Keratinocyte (primary cell): ENCODE data around the gene TBX18. TPM values are rescaled to one million over a fixed set of nuclear protein-coding genes. Genes with fewer than 3 reads are reported as not detected.

Experiments used
- DNase-seq: peaks from one replicate; pipeline ENCODE4 v3.0.0-alpha.2; 2011; ENCODE audit warnings: low read depth, missing footprints, low spot score
- FAIRE-seq: peaks from 2 replicates; lab custom pipeline; 2011; peaks lifted over from hg19 to GRCh38; lab: Jason Lieb, UNC
- H2AFZ ChIP-seq: 2 replicates; pipeline ENCODE4 v1.6.0; 2012; ENCODE audit warnings: low read length, control low read depth, inconsistent platforms; ENCODE audit not compliant: control insufficient read depth
- H3K27ac ChIP-seq: 2 replicates; pipeline ENCODE4 v1.5.1; 2011; ENCODE audit warnings: low read length; ENCODE audit not compliant: control insufficient read depth, insufficient read depth
- H3K27me3 ChIP-seq: 3 replicates; pipeline ENCODE4 v1.6.0; 2011; ENCODE audit warnings: low read length; ENCODE audit not compliant: control insufficient read depth, insufficient read depth; ENCODE audit errors: extremely low read depth
- H3K36me3 ChIP-seq, 2 experiments: 2 replicates in 1 of 2; 3 replicates in 1 of 2; pipeline ENCODE4 v1.5.1; 2011; ENCODE audit warnings: low read length in 2 of 2, mild to moderate bottlenecking in 1 of 2; ENCODE audit not compliant: control insufficient read depth in 2 of 2, insufficient read depth in 2 of 2; ENCODE audit errors: extremely low read depth in 1 of 2
- H3K4me1 ChIP-seq: 3 replicates; pipeline ENCODE4 v1.5.1; 2011; ENCODE audit warnings: low read length; ENCODE audit not compliant: control insufficient read depth, insufficient read depth; ENCODE audit errors: extremely low read depth
- H3K4me2 ChIP-seq: 3 replicates; pipeline ENCODE4 v1.6.0; 2011; ENCODE audit warnings: low read depth, low read length; ENCODE audit not compliant: control insufficient read depth, insufficient read depth; ENCODE audit errors: extremely low read depth
- H3K4me3 ChIP-seq, 3 experiments: fragments of 200-600 bp in 1 of 3; sonication (generic) in 1 of 3; 2 replicates in 2 of 3; 3 replicates in 1 of 3; pipeline ENCODE4 v1.5.1; 2011 to 2016; ENCODE audit warnings: low read length in 3 of 3, mild to moderate bottlenecking in 3 of 3, control low read depth in 2 of 3, inconsistent platforms in 1 of 3, low read depth in 1 of 3, mixed read lengths in 1 of 3, mixed run types in 1 of 3, moderate library complexity in 1 of 3; ENCODE audit not compliant: control insufficient read depth in 2 of 3, insufficient read depth in 2 of 3; ENCODE audit errors: extremely low read depth in 1 of 3
- H3K79me2 ChIP-seq: 2 replicates; pipeline ENCODE4 v1.6.0; 2012; ENCODE audit warnings: low read length; ENCODE audit not compliant: control insufficient read depth, insufficient read depth
- H3K9ac ChIP-seq: 3 replicates; pipeline ENCODE4 v1.6.0; 2011; ENCODE audit warnings: low read length; ENCODE audit not compliant: control insufficient read depth, insufficient read depth; ENCODE audit errors: extremely low read depth
- H3K9me1 ChIP-seq: 3 replicates; pipeline ENCODE4 v1.6.0; 2011; ENCODE audit warnings: low read length; ENCODE audit not compliant: control insufficient read depth, insufficient read depth; ENCODE audit errors: extremely low read depth
- H3K9me3 ChIP-seq: 2 replicates; pipeline ENCODE4 v1.5.1; 2012; ENCODE audit warnings: low read depth, low read length; ENCODE audit not compliant: control insufficient read depth
- H4K20me1 ChIP-seq: 3 replicates; pipeline ENCODE4 v1.6.0; 2011; ENCODE audit warnings: low read length; ENCODE audit not compliant: control insufficient read depth, insufficient read depth; ENCODE audit errors: extremely low read depth
- CTCF ChIP-seq, 3 experiments: IDR thresholded peaks in 1 of 3; conservative IDR thresholded peaks in 1 of 3; optimal IDR thresholded peaks in 1 of 3; 2 replicates in 2 of 3; 3 replicates in 1 of 3; pipeline versions ENCODE3 to v1.5.1; 2011; ENCODE audit warnings: low read length in 3 of 3, mild to moderate bottlenecking in 3 of 3, moderate library complexity in 2 of 3, control low read depth in 1 of 3, inconsistent platforms in 1 of 3; ENCODE audit not compliant: insufficient read depth in 2 of 3; ENCODE audit errors: extremely low read depth in 1 of 3
- EZH2 ChIP-seq: IDR thresholded peaks from one replicate; pipeline ENCODE4 v1.6.1; 2012; ENCODE audit warnings: inconsistent platforms, mild to moderate bottlenecking, low read length, moderate library complexity
- dilution Hi-C: fragments of 300-500 bp; cut with MboI; formaldehyde crosslinking; loops from one replicate; pipeline ENCODE4 v1.7.0; 2020; ENCODE audit warnings: low sequenced_read_pairs; ENCODE audit not compliant: extremely low pct_ligation_motif_present
- polyA plus RNA-seq, 5 experiments: library from polyadenylated mRNA; depleted of rRNA in 3 of 5; stranded (reverse) in 3 of 5; stranded (forward) in 1 of 5; unstranded in 1 of 5; fragments of >200 nt; gene quantifications; 1 replicate in 1 of 5; 2 replicates in 3 of 5; 3 replicates in 1 of 5; pipeline versions ENCODE4 v1.2.1 to v1.2.3, GENCODE V29; 2011 to 2012; ENCODE audit warnings: missing spikeins in 2 of 5, low read depth in 1 of 5, low replicate concordance in 1 of 5

TBX18 gene
- polyA plus RNA-seq, 1 donor (not counting 4 experiments of a cell fraction or from before 2014, with no cell fraction given): 0.03 TPM

DNA sequence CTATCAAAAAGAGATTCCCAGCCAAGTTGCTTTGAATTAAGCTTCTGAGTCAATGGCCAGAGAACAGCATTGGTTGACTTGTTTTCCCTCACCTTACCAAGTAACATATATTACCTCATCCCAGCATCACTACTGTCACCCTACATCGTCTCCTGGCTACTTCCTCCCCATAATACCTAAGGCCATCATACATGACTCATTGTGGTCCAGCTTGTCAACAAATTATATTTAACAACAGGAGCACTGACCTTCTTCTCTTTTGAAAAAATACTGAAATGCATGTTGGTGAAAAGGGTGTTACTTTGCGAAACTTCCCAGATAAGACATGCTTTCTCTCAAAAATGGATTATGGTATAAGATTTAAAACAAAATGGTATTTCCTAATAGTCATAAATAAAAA, 106.9 kb downstream of the TBX18 start:
- Histone ChIP-seq H3K4me1 (no peaks in the 10 kb centered on the region), H3K27ac (no peak overlapping the region), H3K27me3 (no peaks in the 10 kb centered on the region), H3K4me2 (no peak overlapping the region), H3K9ac (no peak overlapping the region), H3K4me3 (no peak overlapping the region), H3K79me2 (no peaks in the 10 kb centered on the region), H2AFZ (no peak overlapping the region), H3K36me3 (no peaks in the 10 kb centered on the region), H4K20me1 (no peaks in the 10 kb centered on the region), H3K9me3 (no peaks in the 10 kb centered on the region), H3K9me1 (no peaks in the 10 kb centered on the region)
- no peak for TF ChIP-seq EZH2
- DNase-seq (no peak), FAIRE-seq (no peak)
- dilution Hi-C loops: no loop called here

GRCh38 chr6:84657025-84657424, 107.4 kb downstream of the TBX18 start:
- Histone ChIP-seq H3K4me1 (no peaks in the 10 kb centered on the region), H2AFZ (no peak overlapping the region), H3K4me2 (no peak overlapping the region), H3K4me3 (no peak overlapping the region), H3K79me2 (no peaks in the 10 kb centered on the region), H3K9me3 (no peaks in the 10 kb centered on the region), H3K36me3 (no peaks in the 10 kb centered on the region), H3K27me3 (no peaks in the 10 kb centered on the region), H3K9me1 (no peaks in the 10 kb centered on the region), H3K27ac (no peak overlapping the region), H3K9ac (no peak overlapping the region), H4K20me1 (no peaks in the 10 kb centered on the region)
- no peak for FAIRE-seq
- DNase-seq: no peak
- dilution Hi-C loops: no loop called here
- no peak for TF ChIP-seq EZH2
- no peak for TF ChIP-seq CTCF (optimal IDR thresholded peaks at IDR 0.05 in 1 of 3, IDR thresholded peaks at IDR 0.05 in 1 of 3, conservative IDR thresholded peaks at IDR 0.05 in 1 of 3; ENCODE audit: extremely low read depth in 1 of 3, insufficient read depth in 2 of 3, low read length in 3 of 3)

DNA sequence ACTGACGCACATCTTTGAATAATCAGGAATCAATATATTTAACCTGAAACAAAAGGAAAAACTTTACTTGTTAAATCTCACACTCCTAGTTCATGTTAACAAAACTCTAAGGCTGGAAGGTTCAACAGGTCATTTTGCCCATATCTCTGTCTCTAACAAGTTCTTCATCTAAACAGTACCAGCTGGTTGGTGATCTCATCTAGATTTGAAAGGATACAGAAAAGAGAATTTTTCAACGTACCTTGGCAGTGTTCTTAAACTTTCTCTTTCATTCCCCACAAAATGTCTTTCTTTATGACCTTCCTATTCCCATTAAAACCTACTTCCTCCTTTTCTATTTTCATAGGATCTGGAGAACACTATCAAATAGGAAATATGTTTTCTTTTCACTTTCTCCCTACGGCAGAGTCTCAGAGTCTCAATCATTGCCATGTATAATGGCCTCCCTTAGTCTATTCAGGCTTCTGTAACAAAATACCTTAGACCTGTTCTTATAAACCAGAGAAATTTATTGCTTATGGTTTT, 111.3 kb downstream of the TBX18 start:
- Histone ChIP-seq H3K9me1 (no peaks in the 10 kb centered on the region), H3K79me2 (no peaks in the 10 kb centered on the region), H3K4me1 (no peaks in the 10 kb centered on the region), H2AFZ (no peak overlapping the region), H3K36me3 (no peaks in the 10 kb centered on the region), H3K4me2 (no peak overlapping the region), H3K27me3 (no peaks in the 10 kb centered on the region), H3K9ac (no peak overlapping the region), H3K4me3 (no peak overlapping the region), H3K27ac (no peak overlapping the region), H4K20me1 (no peaks in the 10 kb centered on the region), H3K9me3 (no peaks in the 10 kb centered on the region)
- dilution Hi-C loops: no loop called here
- FAIRE-seq (no peak), DNase-seq (no peak)
- no peak for TF ChIP-seq CTCF (optimal IDR thresholded peaks at IDR 0.05 in 1 of 3, IDR thresholded peaks at IDR 0.05 in 1 of 3, conservative IDR thresholded peaks at IDR 0.05 in 1 of 3; ENCODE audit: extremely low read depth in 1 of 3, insufficient read depth in 2 of 3, low read length in 3 of 3)
- no peak for TF ChIP-seq EZH2
